ENCODE measurements around the gene DPCD. TPM values are rescaled to one million over a fixed set of nuclear protein-coding genes. Genes with fewer than 3 reads are reported as not detected.

Gene DPCD
- total RNA-seq, 2 experiments from 2014 or later = 0.31 to 0.96 TPM

DNA sequence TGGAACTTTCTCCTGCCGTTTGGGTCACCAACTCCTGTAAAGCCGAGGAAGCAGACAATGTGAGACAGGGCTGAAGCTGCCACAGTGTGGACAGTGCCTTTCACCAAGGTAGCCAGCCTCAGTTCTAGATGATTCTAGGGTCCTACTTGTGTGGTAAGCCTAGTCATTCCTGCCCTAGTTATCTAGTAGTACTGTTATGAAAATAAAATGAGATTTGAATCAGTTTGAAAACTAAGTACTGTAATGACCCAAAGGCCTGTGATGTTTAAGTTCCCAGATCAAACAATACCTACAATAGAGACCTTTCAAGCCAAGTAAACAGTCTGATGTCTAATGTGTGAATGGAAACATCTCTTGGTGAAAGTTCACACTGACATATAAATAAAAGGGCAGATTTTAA lies 37.2 kb upstream of the DPCD start:
- intact Hi-C loops (cut with DNase I, micrococcal nuclease) = no loop called here
- Mint-ChIP-seq H3K27me3 (no peaks in the 10 kb centered on the region), H3K4me3 (no peak overlapping the region), H3K4me1 (ENCODE audit: low read depth) (no peaks in the 10 kb centered on the region), H3K9me3 (no peaks in the 10 kb centered on the region), H3K27ac (no peak overlapping the region), H3K36me3 (ENCODE audit: low read depth) (peaks cover 67% of the 10 kb centered on the region)
- Histone ChIP-seq H3K9me3 (ENCODE audit: control insufficient read depth in 1 of 2, insufficient read depth in 1 of 2, low read length in 2 of 2) (no peaks in the 10 kb centered on the region), H3K36me3 (ENCODE audit: insufficient read depth, low read length) (peaks cover 19% of the 10 kb centered on the region), H3K27me3 (ENCODE audit: control insufficient read depth in 1 of 2, insufficient read depth in 2 of 2, low read length in 2 of 2) (no peaks in the 10 kb centered on the region), H3K4me1 (ENCODE audit: insufficient read depth, low read length) (no peaks in the 10 kb centered on the region), H3K4me3 (ENCODE audit: low read length) (no peak overlapping the region), H3K27ac (ENCODE audit: low read depth in 1 of 2, low read length in 2 of 2) (no peak overlapping the region)
- ChIA-PET CTCF (no interaction called here), POLR2A (no interaction called here)
- TF ChIP-seq, protein P1, sequence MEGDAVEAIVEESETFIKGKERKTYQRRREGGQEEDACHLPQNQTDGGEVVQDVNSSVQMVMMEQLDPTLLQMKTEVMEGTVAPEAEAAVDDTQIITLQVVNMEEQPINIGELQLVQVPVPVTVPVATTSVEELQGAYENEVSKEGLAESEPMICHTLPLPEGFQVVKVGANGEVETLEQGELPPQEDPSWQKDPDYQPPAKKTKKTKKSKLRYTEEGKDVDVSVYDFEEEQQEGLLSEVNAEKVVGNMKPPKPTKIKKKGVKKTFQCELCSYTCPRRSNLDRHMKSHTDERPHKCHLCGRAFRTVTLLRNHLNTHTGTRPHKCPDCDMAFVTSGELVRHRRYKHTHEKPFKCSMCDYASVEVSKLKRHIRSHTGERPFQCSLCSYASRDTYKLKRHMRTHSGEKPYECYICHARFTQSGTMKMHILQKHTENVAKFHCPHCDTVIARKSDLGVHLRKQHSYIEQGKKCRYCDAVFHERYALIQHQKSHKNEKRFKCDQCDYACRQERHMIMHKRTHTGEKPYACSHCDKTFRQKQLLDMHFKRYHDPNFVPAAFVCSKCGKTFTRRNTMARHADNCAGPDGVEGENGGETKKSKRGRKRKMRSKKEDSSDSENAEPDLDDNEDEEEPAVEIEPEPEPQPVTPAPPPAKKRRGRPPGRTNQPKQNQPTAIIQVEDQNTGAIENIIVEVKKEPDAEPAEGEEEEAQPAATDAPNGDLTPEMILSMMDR (IDR thresholded peaks at IDR 0.05) = no peak
- ATAC-seq (ENCODE audit: poor library complexity) (no peak), DNase-seq (no peak)

GRCh38 chr10:101552442-101552841 lies 35.7 kb upstream of the DPCD start:
- Histone ChIP-seq H3K27ac (ENCODE audit: low read depth in 1 of 2, low read length in 2 of 2) (no peak overlapping the region), H3K4me1 (ENCODE audit: insufficient read depth, low read length) (peaks cover 1% of the 10 kb centered on the region), H3K9me3 (ENCODE audit: control insufficient read depth in 1 of 2, insufficient read depth in 1 of 2, low read length in 2 of 2) (no peaks in the 10 kb centered on the region), H3K4me3 (ENCODE audit: low read length) (no peak overlapping the region), H3K27me3 (ENCODE audit: control insufficient read depth in 1 of 2, insufficient read depth in 2 of 2, low read length in 2 of 2) (no peaks in the 10 kb centered on the region), H3K36me3 (ENCODE audit: insufficient read depth, low read length) (peaks cover 19% of the 10 kb centered on the region)
- POLR2A ChIA-PET = no interaction called here
- Mint-ChIP-seq H3K27me3 (no peaks in the 10 kb centered on the region), H3K9me3 (no peaks in the 10 kb centered on the region), H3K4me1 (ENCODE audit: low read depth) (peaks cover 2% of the 10 kb centered on the region), H3K27ac (no peak overlapping the region), H3K36me3 (ENCODE audit: low read depth) (peaks cover 60% of the 10 kb centered on the region), H3K4me3 (no peak overlapping the region)
- DNase-seq (no peak), ATAC-seq (ENCODE audit: poor library complexity) (no peak)
- intact Hi-C loops (cut with DNase I, micrococcal nuclease) = no loop called here
- CTCF ChIA-PET = interaction anchor here (0.7 kb wide), 1 partner anchor 16 kb away, joined by 3 read pairs; no protein-coding TSS in a partner anchor
- TF ChIP-seq, protein P1 (IDR thresholded peaks at IDR 0.05) = no peak

DNA sequence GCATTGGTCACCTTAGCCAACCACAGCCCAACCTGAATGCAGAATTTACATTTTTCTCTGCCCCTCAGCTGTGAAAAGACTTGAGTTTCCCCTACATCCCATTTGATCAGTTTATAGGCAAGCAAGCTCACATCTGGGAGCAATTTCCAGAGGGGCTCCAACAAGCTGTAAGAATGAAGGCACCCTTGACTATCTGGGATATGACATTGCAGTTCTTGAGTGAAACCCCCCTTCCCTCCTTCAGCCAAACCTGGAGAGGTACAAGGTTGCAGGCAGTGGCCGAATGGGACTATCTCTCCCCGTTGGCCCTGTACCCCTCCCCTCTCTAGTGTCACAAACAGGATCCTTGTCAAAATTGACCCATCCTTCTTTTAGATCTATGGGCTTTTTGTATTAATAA lies 30.6 kb upstream of the DPCD start:
- Mint-ChIP-seq H3K4me1 (ENCODE audit: low read depth) (peaks cover 23% of the 10 kb centered on the region), H3K27ac (no peak overlapping the region), H3K9me3 (no peaks in the 10 kb centered on the region), H3K27me3 (no peaks in the 10 kb centered on the region), H3K36me3 (ENCODE audit: low read depth) (peaks cover 26% of the 10 kb centered on the region), H3K4me3 (no peak overlapping the region)
- Histone ChIP-seq H3K4me1 (ENCODE audit: insufficient read depth, low read length) (peaks cover 19% of the 10 kb centered on the region), H3K36me3 (ENCODE audit: insufficient read depth, low read length) (peaks cover 5% of the 10 kb centered on the region), H3K27me3 (ENCODE audit: control insufficient read depth in 1 of 2, insufficient read depth in 2 of 2, low read length in 2 of 2) (peaks cover 0 to 2% of the 10 kb centered on the region in 2 experiments), H3K27ac (ENCODE audit: low read depth in 1 of 2, low read length in 2 of 2) (no peak overlapping the region), H3K9me3 (ENCODE audit: control insufficient read depth in 1 of 2, insufficient read depth in 1 of 2, low read length in 2 of 2) (peaks cover 0 to 8% of the 10 kb centered on the region in 2 experiments), H3K4me3 (ENCODE audit: low read length) (no peak overlapping the region)
- DNase-seq = no peak
- ChIA-PET POLR2A (no interaction called here), CTCF (interaction anchor here (1.2 kb wide), 1 partner anchor 12 kb away, joined by 3 read pairs; no protein-coding TSS in a partner anchor)
- ATAC-seq (ENCODE audit: poor library complexity) = no peak
- TF ChIP-seq, protein P1 (IDR thresholded peaks at IDR 0.05) = no peak
- intact Hi-C loops (cut with DNase I, micrococcal nuclease) = no loop called here

Measured in CD4-positive, alpha-beta T cell (primary cell).